GM21528 (cell line): ENCODE measurements around the gene PDE4D.

ENCODE experiments used
- ATAC-seq: cut with Tn5 transposase; IDR thresholded peaks from one replicate; pipeline ENCODE4 v1.9.1; 2021; ENCODE audit warnings: mild to moderate bottlenecking, moderate library complexity; ENCODE audit not compliant: unreplicated experiment, low FRiP score

PDE4D gene

DNA sequence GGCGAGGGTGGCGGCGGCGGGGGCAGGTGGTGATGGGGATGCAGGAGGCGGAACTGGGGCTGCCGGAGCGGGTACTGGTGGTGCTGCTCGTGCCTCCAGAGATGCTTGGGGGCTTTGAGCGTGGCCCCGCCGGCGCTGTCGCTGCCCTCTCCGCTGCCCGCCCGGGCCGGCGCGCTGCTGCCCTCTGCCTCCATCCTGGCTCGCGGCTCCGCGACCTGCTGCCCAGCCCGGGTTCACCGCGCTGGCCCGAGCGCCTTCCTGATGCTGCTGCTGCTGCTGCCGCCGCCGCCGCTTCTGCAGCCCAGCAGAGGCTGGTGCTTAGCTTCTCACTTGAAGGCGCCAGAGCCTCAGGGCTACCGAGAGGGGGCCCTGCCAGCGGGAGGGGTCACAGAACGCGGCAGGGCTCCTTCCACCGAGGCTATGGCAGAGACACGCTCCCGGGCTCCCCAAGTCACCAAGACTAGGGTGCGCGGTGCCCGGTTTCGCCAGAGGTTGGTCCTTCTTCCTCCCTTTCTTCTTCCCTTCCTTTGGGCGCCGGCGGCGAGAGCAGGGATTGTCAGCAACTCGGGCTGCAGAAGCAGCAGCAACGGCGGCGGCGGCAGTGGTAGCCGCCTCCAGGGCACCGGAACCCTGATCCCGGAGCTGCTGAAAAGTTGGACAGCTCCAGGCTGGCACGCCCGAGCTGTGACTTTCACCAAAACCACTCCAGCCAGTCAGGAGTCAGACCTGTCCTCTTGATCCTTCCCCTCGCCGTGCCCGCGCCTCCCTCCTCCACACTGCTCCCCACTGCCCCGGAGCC lies at the start of gene PDE4D:
Gene PDE4D, minus strand, starts transcription at position 298 of the 799 bp plus-strand sequence.
- ATAC-seq: no peak

- no peak for ATAC-seq
Observed at GRCh38 chr5:59937633-59938032, 44.1 kb upstream of the PDE4D start.

DNA sequence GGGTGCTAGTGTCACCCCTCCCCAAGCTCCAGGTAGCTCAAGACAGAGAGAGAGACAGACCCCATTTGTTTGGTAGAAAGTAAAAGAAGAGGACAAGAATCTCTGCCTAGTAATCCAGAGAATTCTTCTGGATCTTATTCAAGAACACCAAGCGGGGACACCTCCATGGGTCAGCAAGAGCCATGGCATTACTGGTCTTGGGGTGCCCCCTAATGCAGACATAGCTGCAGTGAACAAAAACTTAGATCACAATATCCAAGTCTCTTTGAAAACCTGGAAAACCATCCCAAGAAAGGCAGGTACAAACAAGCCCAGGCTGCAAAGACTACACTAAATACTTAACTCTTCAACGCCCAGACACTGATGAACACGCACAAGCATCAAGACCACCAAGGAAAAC lies 29.9 kb upstream of the PDE4D start:
- ATAC-seq: no peak

DNA sequence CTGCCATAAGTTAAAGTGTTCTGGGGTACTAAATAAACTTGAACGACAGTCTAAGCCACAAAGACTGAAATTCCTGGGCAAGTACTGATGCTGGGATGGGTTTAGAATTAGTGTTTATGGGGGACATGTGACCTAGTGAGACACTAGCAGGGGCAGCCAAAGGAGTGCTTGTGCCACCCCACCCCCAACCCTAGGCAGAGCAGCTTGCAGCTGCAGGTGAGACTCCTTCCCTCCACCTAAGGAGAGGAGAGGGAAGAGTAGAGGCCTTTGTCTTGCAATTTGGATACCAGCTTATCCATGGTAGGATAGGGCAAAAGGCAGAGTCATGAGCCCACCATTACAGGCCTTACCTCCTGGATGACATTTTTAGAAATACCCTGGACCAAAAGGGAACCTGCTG lies 28.7 kb upstream of the PDE4D start:
- ATAC-seq: no peak

GRCh38 chr5:59921816-59922215 lies 28.3 kb upstream of the PDE4D start:
- no peak for ATAC-seq

DNA sequence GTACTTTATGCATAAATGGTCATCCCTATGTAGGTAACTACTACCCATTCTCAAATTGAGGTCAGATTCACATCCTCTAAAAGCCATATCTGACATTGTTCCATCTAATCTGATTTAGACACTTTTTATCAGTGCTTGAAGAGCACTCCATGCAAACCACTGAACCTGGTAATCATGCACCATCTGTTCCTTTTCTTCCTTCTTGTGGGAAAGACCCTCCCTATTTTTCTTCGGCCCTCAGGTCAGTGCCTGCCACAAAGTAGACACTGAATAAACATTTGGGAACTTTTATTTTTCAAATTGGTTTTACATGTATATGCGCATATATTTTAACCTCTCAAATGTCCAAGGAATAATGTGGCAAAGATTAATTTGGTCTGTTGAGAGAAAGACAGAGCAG lies 26.0 kb upstream of the PDE4D start:
- no peak for ATAC-seq

DNA sequence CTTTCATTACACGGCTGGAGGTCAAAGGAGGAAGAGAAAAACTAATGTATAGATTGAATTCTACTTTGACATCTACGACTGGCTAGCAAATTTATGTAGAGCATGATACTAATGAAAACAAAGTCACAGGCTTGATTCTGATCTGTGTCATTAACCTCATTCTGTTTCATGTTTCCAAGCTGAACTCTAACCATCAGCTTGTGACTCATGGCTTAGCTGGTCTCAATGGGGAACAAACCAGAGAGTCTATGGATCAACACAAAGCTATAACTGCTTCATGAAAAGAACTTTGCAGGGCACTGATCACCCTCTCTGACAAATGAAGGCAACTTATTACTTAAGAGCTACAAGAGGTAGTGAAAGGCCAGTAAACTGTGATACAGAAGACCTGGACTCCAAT lies 23.6 kb upstream of the PDE4D start:
- no peak for ATAC-seq

- no peak for ATAC-seq
Observed at GRCh38 chr5:59905188-59905587, 11.7 kb upstream of the PDE4D start.

- no peak for ATAC-seq
Observed at GRCh38 chr5:59897075-59897474, 3.5 kb upstream of the PDE4D start.

- ATAC-seq: no peak
Observed at GRCh38 chr5:59891962-59892643, 1.4 kb downstream of the PDE4D start.

GRCh38 chr5:59887274-59887673 lies 6.3 kb downstream of the PDE4D start:
- ATAC-seq: no peak

DNA sequence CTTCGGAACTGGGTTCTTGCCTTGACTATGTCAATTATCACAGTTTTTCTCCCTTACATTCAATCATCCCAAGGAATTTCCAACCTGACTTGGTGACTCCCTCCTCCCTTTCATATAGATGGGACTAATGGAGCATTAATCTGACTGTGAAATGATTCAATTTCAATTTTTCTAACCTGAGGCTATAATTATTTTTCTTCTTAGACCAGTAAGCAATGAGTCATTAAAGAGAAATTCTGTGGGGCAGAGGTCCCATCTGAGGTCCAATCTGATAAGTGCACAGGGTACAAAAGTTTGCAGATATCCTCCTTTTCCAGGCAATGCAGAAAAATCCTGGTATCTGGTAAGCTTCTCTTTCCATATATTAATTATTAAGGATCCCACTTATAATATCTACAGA lies 18.9 kb downstream of the PDE4D start:
- no peak for ATAC-seq

GRCh38 chr5:59873113-59873512 lies 20.4 kb downstream of the PDE4D start:
- no peak for ATAC-seq

- ATAC-seq: no peak
Observed at GRCh38 chr5:59866661-59867060, 26.9 kb downstream of the PDE4D start.

DNA sequence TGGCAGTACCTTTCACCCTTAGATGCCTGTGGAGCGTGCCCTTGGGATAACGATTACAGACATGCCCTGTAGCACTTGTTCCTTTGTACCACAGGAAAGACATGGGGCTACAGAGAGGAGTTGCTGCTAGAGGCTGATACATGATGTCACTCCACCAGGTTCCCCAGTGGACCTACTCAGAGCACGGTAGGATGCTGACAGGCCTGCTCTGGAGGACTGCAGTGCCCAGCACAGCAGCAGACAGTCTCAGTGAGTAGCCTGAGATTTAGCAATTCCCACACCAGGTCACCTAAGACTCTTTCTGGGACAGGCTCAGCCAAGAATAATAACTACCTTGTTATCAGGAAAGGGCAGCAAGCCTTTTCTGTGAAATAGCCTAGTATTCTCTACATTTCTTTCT lies 28.8 kb downstream of the PDE4D start:
- ATAC-seq: no peak

GRCh38 chr5:59863777-59864176 lies 29.7 kb downstream of the PDE4D start:
- ATAC-seq: no peak

GRCh38 chr5:59856358-59856757 lies 37.2 kb downstream of the PDE4D start:
- no peak for ATAC-seq

DNA sequence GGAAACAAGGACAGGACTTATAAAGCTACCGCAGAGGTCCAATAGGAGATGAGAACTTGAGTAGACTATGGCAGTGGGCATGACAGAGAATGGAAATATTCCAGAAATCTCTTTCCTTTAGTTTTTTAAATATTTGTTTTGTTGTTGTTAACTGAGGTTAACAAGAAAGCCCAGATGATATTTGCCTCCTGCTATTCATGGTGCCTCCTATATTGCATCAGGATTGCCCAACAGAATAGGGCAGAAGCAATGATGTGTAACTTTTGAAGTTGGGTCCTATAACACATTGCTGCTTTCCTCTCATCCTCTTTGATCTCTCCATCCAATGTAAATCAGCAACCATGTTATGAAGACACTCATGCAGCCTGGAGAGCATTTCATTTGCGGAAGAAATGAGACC lies 42.8 kb downstream of the PDE4D start:
- ATAC-seq: no peak

- ATAC-seq: no peak
Observed at GRCh38 chr5:59847586-59847985, 45.9 kb downstream of the PDE4D start.

- no peak for ATAC-seq
Observed at GRCh38 chr5:59845730-59846129, 47.8 kb downstream of the PDE4D start.

DNA sequence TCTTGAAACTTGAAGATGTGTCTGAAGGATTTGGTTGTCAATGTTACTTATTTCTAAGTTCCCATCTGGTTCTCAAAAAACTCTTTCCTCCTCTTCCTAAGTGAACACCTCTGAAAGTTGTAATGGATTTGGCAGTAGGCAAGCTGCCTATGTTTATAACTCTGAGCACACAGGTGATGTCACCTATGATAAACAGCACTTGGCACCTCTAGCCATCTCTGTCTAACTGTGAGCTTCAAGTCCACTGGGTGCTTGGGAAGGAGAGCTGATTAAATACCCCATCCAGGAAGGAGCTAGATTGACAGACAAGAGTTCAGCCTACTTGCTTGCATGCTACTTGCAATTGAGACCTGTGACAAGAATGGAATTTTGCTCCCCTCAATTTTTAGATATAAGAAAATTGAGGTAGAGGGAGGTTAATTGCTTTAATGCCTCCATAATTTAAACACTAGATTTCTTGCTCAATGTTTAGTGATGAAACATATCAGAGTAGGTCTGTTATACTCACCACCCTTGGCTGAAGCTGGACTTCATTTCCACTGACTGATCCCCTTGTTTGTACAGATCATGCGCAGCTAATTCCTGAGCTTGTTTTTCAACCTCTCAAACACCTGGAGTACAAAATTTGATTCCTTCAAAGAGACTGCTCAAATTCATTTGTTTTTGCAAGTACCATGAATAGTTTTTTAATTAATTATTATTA lies 49.9 kb downstream of the PDE4D start:
- no peak for ATAC-seq

DNA sequence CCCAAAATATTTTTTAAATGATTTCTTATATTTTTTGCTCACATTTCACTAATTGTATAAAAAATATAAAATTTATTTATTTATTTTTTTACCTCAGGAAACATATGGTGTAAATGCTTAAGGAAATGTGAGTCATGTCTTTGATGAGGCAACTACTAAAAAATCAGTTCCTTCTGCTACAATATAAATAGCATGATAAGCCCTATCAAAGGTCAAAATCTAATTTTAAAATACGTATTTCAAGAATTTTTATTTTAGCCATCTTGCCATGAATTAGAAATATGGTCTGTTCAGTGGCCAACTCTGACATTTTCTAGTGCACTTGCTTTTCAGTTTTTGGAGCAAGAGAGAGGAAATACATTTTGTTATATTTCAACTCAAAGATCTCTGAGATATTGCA lies 50.5 kb downstream of the PDE4D start:
- no peak for ATAC-seq
